T-cell (primary cell): ENCODE data around the gene NXPH4. TPM values are rescaled to one million over a fixed set of nuclear protein-coding genes. Genes with fewer than 3 reads are reported as not detected.

Source experiments
- ATAC-seq, 4 experiments: fragments of 200-7000 bp in 3 of 4; fragments of 150-1000 bp in 1 of 4; cut with Tn5 transposase; replicated peaks in 1 of 4; 1 replicate in 3 of 4; 2 replicates in 1 of 4; pipeline ENCODE4 v1.10.0; 2021; ENCODE audit warnings: moderate library complexity in 3 of 4, mild to moderate bottlenecking in 2 of 4, moderate number of reproducible peaks in 1 of 4
- CTCF ChIA-PET, 2 donors: fragments of 300-600 bp; sonication (Branson Sonifier 250); formaldehyde crosslinking; loops; one replicate each; lab custom pipeline; 2022; ENCODE audit warnings: antibody characterized with exemption in 2 of 2; lab: Charles Lee
- POLR2A ChIA-PET, 2 donors: fragments of 300-600 bp; sonication (Branson Sonifier 250); formaldehyde crosslinking; loops; one replicate each; lab custom pipeline; 2022; ENCODE audit warnings: antibody characterized with exemption in 2 of 2; lab: Charles Lee
- DNase-seq, 35 experiments: peaks; one replicate each; pipeline versions ENCODE4 v3.0.0 to v3.0.0-alpha.2; 2013 to 2023
- H3K27ac ChIP-seq: one replicate; pipeline ENCODE4 v1.5.1; 2013; ENCODE audit warnings: low read length
- H3K27me3 ChIP-seq, 2 experiments: replicated peaks in 1 of 2; 1 replicate in 1 of 2; 2 replicates in 1 of 2; pipeline versions ENCODE4 v1.6.1 to v1.7.0; 2013; ENCODE audit warnings: low read length in 1 of 2, mixed read lengths in 1 of 2; ENCODE audit not compliant: control insufficient read depth in 2 of 2, insufficient read depth in 2 of 2; ENCODE audit errors: extremely low read depth in 1 of 2
- H3K36me3 ChIP-seq, 2 donors: 1 replicate in 1 of 2; 2 replicates in 1 of 2; pipeline versions ENCODE4 v1.6.1 to v1.7.0; 2013; ENCODE audit warnings: low read length in 1 of 2; ENCODE audit not compliant: control insufficient read depth in 2 of 2, insufficient read depth in 1 of 2; ENCODE audit errors: extremely low read depth in 1 of 2
- H3K4me1 ChIP-seq, 2 experiments: 1 replicate in 1 of 2; 2 replicates in 1 of 2; pipeline versions ENCODE4 v1.6.1 to v1.7.0; 2013; ENCODE audit warnings: low read length in 2 of 2, mixed read lengths in 1 of 2; ENCODE audit not compliant: insufficient read depth in 2 of 2, control insufficient read depth in 1 of 2; ENCODE audit errors: extremely low read depth in 1 of 2
- H3K4me3 ChIP-seq, 2 donors: 1 replicate in 1 of 2; 2 replicates in 1 of 2; pipeline versions ENCODE4 v1.5.1 to v1.7.0; 2013; ENCODE audit warnings: mild to moderate bottlenecking in 2 of 2, low read length in 1 of 2, moderate library complexity in 1 of 2; ENCODE audit not compliant: control insufficient read depth in 1 of 2; ENCODE audit errors: extremely low read depth in 1 of 2
- H3K9me3 ChIP-seq: 2 replicates; pipeline ENCODE4 v1.7.0; 2013
- H3K27ac Mint-ChIP-seq, 2 donors: one replicate each; pipeline ENCODE4 v1.8.0; 2020 to 2021; ENCODE audit warnings: mild to moderate bottlenecking in 2 of 2, mixed read lengths in 2 of 2
- H3K27me3 Mint-ChIP-seq, 2 donors: one replicate each; pipeline ENCODE4 v1.8.0; 2021 to 2022; ENCODE audit warnings: mixed read lengths in 2 of 2
- H3K36me3 Mint-ChIP-seq: one replicate; pipeline ENCODE4 v1.8.0; 2021; ENCODE audit warnings: mixed read lengths
- H3K4me1 Mint-ChIP-seq, 3 donors: one replicate each; pipeline ENCODE4 v1.8.0; 2020 to 2022; ENCODE audit warnings: mixed read lengths in 3 of 3, mild to moderate bottlenecking in 1 of 3
- H3K4me3 Mint-ChIP-seq, 3 donors: one replicate each; pipeline ENCODE4 v1.8.0; 2020 to 2022; ENCODE audit warnings: mild to moderate bottlenecking in 3 of 3, mixed read lengths in 3 of 3, moderate library complexity in 3 of 3
- H3K9me3 Mint-ChIP-seq, 3 donors: one replicate each; pipeline ENCODE4 v1.8.0; 2020 to 2022; ENCODE audit warnings: mixed read lengths in 3 of 3
- WGBS: methylation state at CpG from one replicate; pipeline ENCODE4 v1.1.5; 2013; ENCODE audit warnings: missing lambda C conversion rate; ENCODE audit not compliant: insufficient coverage; 5-methylcytosine and 5-hydroxymethylcytosine counted together
- total RNA-seq, 35 experiments: library from RNA in 6 of 35; stranded (reverse) in 6 of 35; fragments of 120-200 nt in 1 of 35; gene quantifications; one replicate each; pipeline versions ENCODE4 v1.2.1 to v1.2.4 and lab custom pipeline; 2013 to 2026

Gene NXPH4
- total RNA-seq, 5 donors from 2014 or later (not counting 1 experiment from before 2014, with no cell fraction given): 0.49 to 4.5 (median 1.0) TPM; not detected in 1

DNA sequence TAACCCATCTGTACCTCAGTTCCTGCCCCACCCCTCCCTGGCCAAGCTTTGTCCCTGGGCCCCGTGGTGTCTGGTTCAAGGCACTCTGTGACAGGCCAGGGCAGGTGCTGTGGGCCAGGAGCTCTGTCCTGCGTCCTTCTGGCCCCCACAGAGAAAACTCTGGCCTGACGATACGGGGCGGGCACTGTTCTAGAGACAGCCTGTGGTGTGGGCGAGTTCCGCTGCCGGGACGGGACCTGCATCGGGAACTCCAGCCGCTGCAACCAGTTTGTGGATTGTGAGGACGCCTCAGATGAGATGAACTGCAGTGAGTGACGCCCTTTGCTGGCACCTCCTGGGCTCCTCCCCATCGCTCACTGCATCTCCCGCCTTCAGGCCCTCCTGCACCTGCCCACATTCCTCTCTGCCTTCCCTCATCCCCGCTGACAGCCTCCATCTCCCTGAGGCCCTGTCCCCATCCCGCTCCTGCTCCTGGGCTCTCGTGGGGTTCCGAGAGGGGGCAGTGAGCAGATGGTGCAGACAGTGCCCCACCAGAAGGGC lies 22.8 kb upstream of the NXPH4 start:
- H3K27ac Mint-ChIP-seq: no peak overlapping the region
- H3K9me3 Mint-ChIP-seq: no peaks in the 10 kb centered on the region

DNA sequence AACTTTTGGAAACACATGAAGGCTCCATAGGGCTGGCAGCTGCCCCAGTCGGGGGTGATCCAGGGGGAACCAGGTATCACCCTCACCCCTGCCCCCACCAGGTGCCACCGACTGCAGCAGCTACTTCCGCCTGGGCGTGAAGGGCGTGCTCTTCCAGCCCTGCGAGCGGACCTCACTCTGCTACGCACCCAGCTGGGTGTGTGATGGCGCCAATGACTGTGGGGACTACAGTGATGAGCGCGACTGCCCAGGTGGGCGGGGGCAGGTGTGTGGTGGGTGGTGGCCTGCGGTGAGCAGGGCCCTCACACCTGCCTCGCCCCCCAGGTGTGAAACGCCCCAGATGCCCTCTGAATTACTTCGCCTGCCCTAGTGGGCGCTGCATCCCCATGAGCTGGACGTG lies 22.3 kb upstream of the NXPH4 start:
- CTCF ChIA-PET: no interaction called here
- no peaks in the 10 kb centered on the region for H3K27me3 ChIP-seq
- H3K4me1 ChIP-seq: no peaks in the 10 kb centered on the region
- DNase-seq: no peak
- H3K36me3 ChIP-seq: no peaks in the 10 kb centered on the region
- Mint-ChIP-seq H3K9me3 (no peaks in the 10 kb centered on the region), H3K36me3 (peaks cover 8% of the 10 kb centered on the region), H3K4me3 (no peak overlapping the region), H3K27me3 (no peaks in the 10 kb centered on the region), H3K27ac (no peak overlapping the region), H3K4me1 (no peaks in the 10 kb centered on the region)
- WGBS: 80% methylated on average over 16 of the region's 18 CpGs
- no peak for ATAC-seq
- no peak overlapping the region for H3K27ac ChIP-seq
- POLR2A ChIA-PET: no interaction called here
- no peaks in the 10 kb centered on the region for H3K9me3 ChIP-seq
- H3K4me3 ChIP-seq: no peak overlapping the region

More for the DNA sequence above, 22.8 kb upstream of the NXPH4 start:
- no peak overlapping the region for H3K4me3 ChIP-seq
- H3K9me3 ChIP-seq: no peaks in the 10 kb centered on the region
- 82% methylated on average over 19 of the region's 19 CpGs for WGBS
- DNase-seq (no peak), ATAC-seq (no peak)
- H3K27ac ChIP-seq: no peak overlapping the region
- Mint-ChIP-seq H3K4me1 (no peaks in the 10 kb centered on the region), H3K27me3 (no peaks in the 10 kb centered on the region), H3K36me3 (peaks cover 8% of the 10 kb centered on the region), H3K4me3 (no peak overlapping the region)
- CTCF ChIA-PET: no interaction called here
- POLR2A ChIA-PET: interaction anchor here in 1 of 2 donors (0.7 kb wide), 1 partner anchor 44 kb away, joined by 3 read pairs; no protein-coding TSS in a partner anchor
- no peaks in the 10 kb centered on the region for H3K27me3 ChIP-seq
- no peaks in the 10 kb centered on the region for H3K4me1 ChIP-seq
- no peaks in the 10 kb centered on the region for H3K36me3 ChIP-seq

DNA sequence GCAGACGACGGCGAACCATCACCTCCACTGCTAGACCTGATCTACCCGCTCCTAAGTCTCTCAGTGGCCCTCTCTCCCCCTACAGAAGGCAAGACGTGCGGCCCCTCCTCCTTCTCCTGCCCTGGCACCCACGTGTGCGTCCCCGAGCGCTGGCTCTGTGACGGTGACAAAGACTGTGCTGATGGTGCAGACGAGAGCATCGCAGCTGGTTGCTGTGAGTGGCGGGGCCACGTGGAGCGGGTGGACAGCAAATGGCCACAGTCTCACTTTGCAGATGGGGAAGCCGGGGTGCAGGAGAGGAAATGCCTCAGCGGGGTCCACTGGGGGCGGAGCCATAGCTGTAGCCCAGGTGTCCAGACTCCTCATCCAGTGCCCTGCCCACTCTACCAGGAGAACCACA lies 21.4 kb upstream of the NXPH4 start:
- WGBS: 87% methylated on average over 18 of the region's 19 CpGs
- H3K36me3 Mint-ChIP-seq: peaks cover 8% of the 10 kb centered on the region
- Histone ChIP-seq H3K4me1 (no peaks in the 10 kb centered on the region), H3K27ac (no peak overlapping the region), H3K36me3 (no peaks in the 10 kb centered on the region), H3K4me3 (no peak overlapping the region), H3K27me3 (no peaks in the 10 kb centered on the region), H3K9me3 (no peaks in the 10 kb centered on the region)
- no peaks in the 10 kb centered on the region for H3K4me1 Mint-ChIP-seq
- H3K27me3 Mint-ChIP-seq: no peaks in the 10 kb centered on the region
- H3K4me3 Mint-ChIP-seq: no peak overlapping the region
- ATAC-seq (no peak), DNase-seq (no peak)
- H3K27ac Mint-ChIP-seq: no peak overlapping the region
- ChIA-PET CTCF (no interaction called here), POLR2A (no interaction called here)
- H3K9me3 Mint-ChIP-seq: no peaks in the 10 kb centered on the region

DNA sequence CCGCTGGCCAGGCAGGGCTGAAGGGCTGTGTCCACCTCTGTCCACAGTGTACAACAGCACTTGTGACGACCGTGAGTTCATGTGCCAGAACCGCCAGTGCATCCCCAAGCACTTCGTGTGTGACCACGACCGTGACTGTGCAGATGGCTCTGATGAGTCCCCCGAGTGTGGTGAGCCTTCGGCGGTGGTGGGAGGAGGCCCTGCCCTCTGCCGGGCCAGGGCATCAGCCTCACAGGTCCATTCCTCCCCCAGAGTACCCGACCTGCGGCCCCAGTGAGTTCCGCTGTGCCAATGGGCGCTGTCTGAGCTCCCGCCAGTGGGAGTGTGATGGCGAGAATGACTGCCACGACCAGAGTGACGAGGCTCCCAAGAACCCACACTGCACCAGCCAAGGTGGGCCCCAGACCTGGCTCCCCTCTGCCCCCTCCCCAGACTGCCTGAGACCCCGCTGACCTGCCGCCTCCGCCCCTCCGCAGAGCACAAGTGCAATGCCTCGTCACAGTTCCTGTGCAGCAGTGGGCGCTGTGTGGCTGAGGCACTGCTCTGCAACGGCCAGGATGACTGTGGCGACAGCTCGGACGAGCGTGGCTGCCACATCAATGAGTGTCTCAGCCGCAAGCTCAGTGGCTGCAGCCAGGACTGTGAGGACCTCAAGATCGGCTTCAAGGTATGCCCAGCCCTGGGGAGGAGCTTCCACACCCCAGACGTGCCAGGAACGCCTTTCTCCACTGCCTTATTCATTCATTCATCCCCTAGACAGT lies 20.8 kb upstream of the NXPH4 start:
- POLR2A ChIA-PET: no interaction called here

DNA sequence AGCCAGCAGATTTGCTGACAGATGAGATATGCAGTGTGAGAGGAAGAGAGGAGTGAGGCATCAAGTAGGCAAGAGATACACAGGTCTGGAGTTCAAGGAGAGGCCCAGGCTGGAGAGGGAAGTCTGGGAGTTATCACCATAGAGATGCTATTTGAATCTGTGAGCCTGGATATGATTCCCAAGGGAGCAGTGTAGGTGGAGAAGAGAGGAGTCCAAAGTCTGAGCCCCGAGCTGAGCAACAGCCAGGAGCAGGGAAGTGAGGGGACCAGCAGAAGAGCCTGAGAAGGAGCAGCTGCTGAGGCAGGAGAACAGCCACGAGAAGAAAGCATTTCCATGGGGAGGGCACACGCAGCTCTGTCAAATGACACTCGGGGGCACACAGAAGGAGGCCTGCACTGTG lies 20.2 kb upstream of the NXPH4 start:
- Histone ChIP-seq H3K4me3 (no peak overlapping the region), H3K9me3 (no peaks in the 10 kb centered on the region), H3K27me3 (no peaks in the 10 kb centered on the region), H3K4me1 (no peaks in the 10 kb centered on the region), H3K36me3 (no peaks in the 10 kb centered on the region), H3K27ac (no peak overlapping the region)
- no peak for ATAC-seq
- peaks cover 8% of the 10 kb centered on the region for H3K36me3 Mint-ChIP-seq
- H3K4me3 Mint-ChIP-seq: no peak overlapping the region
- 60% methylated on average over 4 of the region's 4 CpGs for WGBS
- no peaks in the 10 kb centered on the region for H3K9me3 Mint-ChIP-seq
- no peak overlapping the region for H3K27ac Mint-ChIP-seq
- POLR2A ChIA-PET: no interaction called here
- no peaks in the 10 kb centered on the region for H3K27me3 Mint-ChIP-seq
- CTCF ChIA-PET: no interaction called here
- no peak for DNase-seq
- no peaks in the 10 kb centered on the region for H3K4me1 Mint-ChIP-seq

More for the DNA sequence above, 20.8 kb upstream of the NXPH4 start:
- WGBS: 78% methylated on average over 27 of the region's 34 CpGs
- Histone ChIP-seq H3K27me3 (no peaks in the 10 kb centered on the region), H3K4me3 (no peak overlapping the region), H3K9me3 (no peaks in the 10 kb centered on the region), H3K4me1 (no peaks in the 10 kb centered on the region), H3K27ac (no peak overlapping the region), H3K36me3 (no peaks in the 10 kb centered on the region)
- DNase-seq: no peak
- H3K27me3 Mint-ChIP-seq: no peaks in the 10 kb centered on the region
- no peaks in the 10 kb centered on the region for H3K9me3 Mint-ChIP-seq
- peaks cover 8% of the 10 kb centered on the region for H3K36me3 Mint-ChIP-seq
- ATAC-seq: no peak
- no peak overlapping the region for H3K4me3 Mint-ChIP-seq
- H3K27ac Mint-ChIP-seq: no peak overlapping the region
- CTCF ChIA-PET: no interaction called here
- no peaks in the 10 kb centered on the region for H3K4me1 Mint-ChIP-seq

DNA sequence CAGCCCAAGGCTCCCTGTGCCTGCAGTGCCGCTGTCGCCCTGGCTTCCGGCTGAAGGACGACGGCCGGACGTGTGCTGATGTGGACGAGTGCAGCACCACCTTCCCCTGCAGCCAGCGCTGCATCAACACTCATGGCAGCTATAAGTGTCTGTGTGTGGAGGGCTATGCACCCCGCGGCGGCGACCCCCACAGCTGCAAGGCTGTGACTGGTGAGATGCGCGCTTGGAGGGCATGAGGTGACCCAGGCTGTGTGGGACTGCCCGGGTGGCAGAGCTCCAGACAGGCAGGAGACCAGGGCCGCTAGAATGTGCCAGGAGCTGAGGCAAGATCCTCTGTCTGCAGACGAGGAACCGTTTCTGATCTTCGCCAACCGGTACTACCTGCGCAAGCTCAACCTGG lies 19.6 kb upstream of the NXPH4 start:
- ATAC-seq (no peak), DNase-seq (no peak)
- Histone ChIP-seq H3K4me3 (no peak overlapping the region), H3K4me1 (no peaks in the 10 kb centered on the region), H3K9me3 (no peaks in the 10 kb centered on the region), H3K27ac (no peak overlapping the region), H3K36me3 (no peaks in the 10 kb centered on the region), H3K27me3 (no peaks in the 10 kb centered on the region)
- 91% methylated on average over 19 of the region's 22 CpGs for WGBS
- POLR2A ChIA-PET: no interaction called here
- no peak overlapping the region for H3K27ac Mint-ChIP-seq
- no peaks in the 10 kb centered on the region for H3K9me3 Mint-ChIP-seq
- CTCF ChIA-PET: no interaction called here
- H3K4me1 Mint-ChIP-seq: no peaks in the 10 kb centered on the region
- H3K36me3 Mint-ChIP-seq: peaks cover 8% of the 10 kb centered on the region
- H3K4me3 Mint-ChIP-seq: no peak overlapping the region
- H3K27me3 Mint-ChIP-seq: no peaks in the 10 kb centered on the region
